ENCODE measurements around the gene CAMSAP2. TPM values are rescaled to one million over a fixed set of nuclear protein-coding genes. Genes with fewer than 3 reads are reported as not detected.
"Not testable (repeated sequence)": the region's sequence is repeated elsewhere in the genome, so short reads cannot be mapped to it uniquely, and the experiment has no call there.

CAMSAP2 gene
- total RNA-seq, 1 donor from 2014 or later: 36.3 TPM

GRCh38 chr1:200778766-200779165 is 40.1 kb downstream of the CAMSAP2 start:
- DNase-seq (ENCODE audit: extremely low read depth, low read depth, low spot score): no peak

- no peak for DNase-seq (ENCODE audit: extremely low read depth, low read depth, low spot score)
These were observed 40.6 kb downstream of the CAMSAP2 start for GRCh38 chr1:200779326-200779725.

DNA sequence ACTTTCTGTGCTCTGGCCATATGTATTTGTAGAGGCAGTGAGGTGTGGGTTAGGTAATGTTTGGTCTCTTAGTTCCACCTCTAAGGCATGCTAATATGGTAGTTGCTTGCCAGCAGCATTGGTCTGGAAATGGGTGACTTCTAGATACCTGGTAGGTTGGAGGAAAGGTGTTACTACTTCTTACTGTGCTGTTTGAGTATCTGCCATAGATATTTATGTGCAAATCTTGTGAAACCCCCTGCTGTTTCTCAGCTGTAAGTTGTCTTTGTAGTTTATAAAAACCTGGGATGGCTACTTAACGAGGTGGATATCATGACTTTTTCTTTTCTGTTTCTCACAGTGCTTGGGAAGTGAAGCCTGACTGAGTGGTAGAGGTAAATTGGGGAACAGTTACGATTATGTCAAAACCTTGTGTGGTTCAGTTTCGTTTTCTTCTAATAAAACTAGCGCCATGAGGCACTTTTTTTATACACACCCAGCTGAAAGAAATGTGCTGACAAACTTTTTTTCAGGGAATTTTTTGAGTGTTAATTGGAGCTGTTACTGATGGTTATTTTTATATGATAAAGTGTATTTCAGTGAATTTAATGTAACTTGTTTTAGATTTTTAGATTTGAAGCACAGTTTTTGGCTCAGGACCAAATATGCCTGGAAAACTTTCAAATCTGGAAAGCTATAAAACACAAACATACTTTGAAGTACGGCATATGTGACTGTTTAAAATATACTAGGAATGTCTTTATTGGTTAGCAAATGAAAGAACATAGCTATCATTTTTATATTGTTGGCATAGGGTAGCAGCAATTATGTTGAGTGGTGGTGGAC is 42.1 kb downstream of the CAMSAP2 start:
- no peak for DNase-seq (ENCODE audit: extremely low read depth, low read depth, low spot score)

DNA sequence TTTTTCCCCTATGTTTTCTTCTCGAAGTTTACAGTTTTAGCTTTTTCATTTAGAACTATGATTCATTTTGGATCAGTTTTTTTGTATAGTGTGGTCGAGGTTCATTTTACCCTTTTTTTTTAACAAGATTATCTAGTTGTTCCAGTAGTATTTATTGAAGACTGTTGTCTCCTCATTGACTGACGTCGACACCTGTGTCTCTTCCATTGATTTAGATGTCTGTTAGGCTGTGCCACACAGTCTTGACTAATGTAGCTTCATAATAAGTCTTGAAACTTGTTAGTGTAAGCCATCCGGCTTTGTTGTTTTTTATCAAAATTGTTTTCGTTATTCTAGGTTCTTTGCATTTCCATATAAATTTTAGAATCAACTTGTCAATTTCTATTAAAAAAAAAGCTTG is 45.2 kb downstream of the CAMSAP2 start:
- no peak for DNase-seq (ENCODE audit: extremely low read depth, low read depth, low spot score)

DNA sequence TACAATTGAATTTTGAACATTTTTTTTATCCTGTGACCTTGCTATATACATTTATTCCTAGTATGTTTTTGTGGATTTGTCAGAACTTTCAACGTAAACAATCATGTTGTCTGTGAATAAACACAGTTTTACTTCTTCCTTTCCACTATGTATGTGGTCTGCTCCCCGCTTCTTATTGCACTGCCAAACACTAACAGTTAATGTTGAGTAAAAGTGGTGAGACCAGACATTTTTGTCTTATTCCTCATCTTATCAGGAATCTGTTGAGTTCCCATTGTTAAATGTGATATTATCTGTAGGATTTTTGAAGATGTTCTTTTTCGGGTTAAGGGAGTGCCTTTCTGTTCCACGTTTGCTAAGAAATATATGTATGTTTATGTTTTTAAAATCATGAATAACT is 45.9 kb downstream of the CAMSAP2 start:
- DNase-seq (ENCODE audit: extremely low read depth, low read depth, low spot score): no peak

GRCh38 chr1:200786788-200787187 is 48.1 kb downstream of the CAMSAP2 start:
- no peak for DNase-seq (ENCODE audit: extremely low read depth, low read depth, low spot score)

GRCh38 chr1:200787896-200788387 is 49.2 kb downstream of the CAMSAP2 start:
- no peak for DNase-seq (ENCODE audit: extremely low read depth, low read depth, low spot score)

DNA sequence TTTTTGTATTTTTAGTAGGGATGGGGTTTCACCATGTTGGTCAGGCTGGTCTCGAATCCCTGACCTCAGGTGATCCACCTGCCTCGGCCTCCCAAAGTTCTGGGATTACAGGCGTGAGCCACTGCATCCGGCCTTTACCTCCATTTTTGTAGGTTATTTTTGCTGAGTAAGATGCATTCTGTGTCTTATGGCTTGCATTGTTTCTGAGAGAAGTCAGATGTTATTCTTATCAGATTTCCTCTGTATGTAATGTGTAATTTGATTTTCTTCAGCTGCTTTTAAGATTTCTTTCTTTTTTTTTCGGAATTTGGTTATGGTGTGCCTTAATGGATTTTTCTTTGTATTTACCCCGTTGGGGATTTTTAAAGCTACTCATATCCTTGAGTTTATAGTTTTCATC is 52.3 kb downstream of the CAMSAP2 start:
- DNase-seq (ENCODE audit: extremely low read depth, low read depth, low spot score): not testable (repeated sequence)

- no peak for DNase-seq (ENCODE audit: extremely low read depth, low read depth, low spot score)
These were observed 55.0 kb downstream of the CAMSAP2 start for GRCh38 chr1:200793677-200794076.

GRCh38 chr1:200794506-200795065 is 55.9 kb downstream of the CAMSAP2 start:
- DNase-seq (ENCODE audit: extremely low read depth, low read depth, low spot score): no peak

DNA sequence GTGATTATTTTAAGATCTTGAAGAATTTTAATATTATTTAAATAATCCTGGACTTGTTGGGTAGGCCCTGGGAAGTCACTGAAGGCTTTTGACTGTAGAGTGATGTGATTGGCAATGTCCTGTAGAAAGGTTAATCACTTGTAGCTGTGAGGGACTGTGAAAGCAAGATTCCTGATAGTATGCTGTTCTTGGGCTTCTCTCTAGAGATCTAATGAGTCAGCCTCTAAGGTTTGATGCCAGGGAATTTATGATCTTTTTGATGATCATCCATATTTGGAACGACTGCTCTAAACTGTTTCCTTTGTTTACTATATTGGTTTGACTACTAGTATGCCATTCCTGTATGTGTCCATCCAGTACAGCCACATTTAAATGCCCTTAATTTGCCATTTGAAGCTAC is 56.5 kb downstream of the CAMSAP2 start:
- DNase-seq (ENCODE audit: extremely low read depth, low read depth, low spot score): no peak

GRCh38 chr1:200802042-200802441 is 63.3 kb downstream of the CAMSAP2 start:
- DNase-seq (ENCODE audit: extremely low read depth, low read depth, low spot score): no peak

GRCh38 chr1:200802865-200803512 is 64.3 kb downstream of the CAMSAP2 start:
- DNase-seq (ENCODE audit: extremely low read depth, low read depth, low spot score): peak; percentile 63

- no peak for DNase-seq (ENCODE audit: extremely low read depth, low read depth, low spot score)
These were observed 67.0 kb downstream of the CAMSAP2 start for GRCh38 chr1:200805719-200806118.

DNA sequence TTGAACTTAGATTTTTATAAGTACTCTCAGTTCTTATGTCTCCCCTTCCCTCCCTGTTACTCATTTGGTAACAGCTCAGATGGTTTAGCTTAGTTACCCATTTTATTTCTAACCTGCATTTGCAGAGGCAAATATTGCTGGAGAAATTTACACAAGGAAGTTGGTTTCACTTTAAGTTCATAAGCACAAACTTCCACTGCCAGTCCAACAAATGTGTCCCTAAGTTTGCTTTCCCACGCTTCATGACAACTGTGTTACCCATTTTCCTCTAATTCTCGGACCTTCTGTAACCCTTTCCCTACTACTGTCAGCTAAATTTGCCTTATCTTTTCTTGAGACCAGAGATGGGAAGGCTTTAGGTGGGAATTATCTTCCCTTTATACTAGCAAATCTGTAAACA is 70.2 kb downstream of the CAMSAP2 start:
- DNase-seq (ENCODE audit: extremely low read depth, low read depth, low spot score): no peak

DNA sequence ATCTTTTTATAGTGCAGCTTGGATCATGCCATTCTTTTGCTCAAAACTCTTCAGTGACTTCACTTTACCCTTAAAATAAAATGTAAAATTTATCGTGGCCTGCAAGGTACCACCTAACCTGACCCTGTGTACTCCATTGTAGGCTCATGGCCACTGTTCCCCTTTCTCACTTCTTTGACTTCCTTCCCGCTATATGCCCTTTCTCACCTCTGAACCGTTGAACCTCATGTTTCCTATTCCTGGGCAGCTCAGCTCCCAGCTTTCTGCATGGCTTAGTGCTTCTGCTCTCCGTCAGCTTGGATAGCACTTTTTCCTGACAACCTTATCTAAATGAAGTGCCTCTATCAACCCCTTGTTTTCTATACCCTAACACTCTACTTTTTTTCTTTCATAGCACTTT is 73.0 kb downstream of the CAMSAP2 start:
- DNase-seq (ENCODE audit: extremely low read depth, low read depth, low spot score): no peak

DNA sequence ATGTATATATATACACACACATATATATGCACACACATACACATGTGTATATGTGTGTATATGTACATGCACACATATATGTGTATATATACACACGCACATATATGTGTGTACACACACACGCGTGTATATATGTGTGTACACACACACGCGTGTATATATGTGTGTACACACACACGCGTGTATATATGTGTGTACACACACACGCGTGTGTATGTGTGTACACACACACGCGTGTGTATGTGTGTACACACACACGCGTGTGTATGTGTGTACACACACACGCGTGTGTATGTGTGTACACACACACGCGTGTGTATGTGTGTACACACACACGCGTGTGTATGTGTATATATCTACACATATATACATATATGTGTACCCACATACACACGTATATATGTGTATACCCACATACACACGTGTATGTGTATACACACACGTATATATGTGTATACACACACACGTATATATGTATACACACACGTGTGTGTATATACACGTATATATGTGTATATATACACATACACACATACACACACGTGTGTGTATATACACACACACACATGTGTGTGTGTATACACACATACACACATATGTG is 78.0 kb downstream of the CAMSAP2 start:
- not testable (repeated sequence) for DNase-seq (ENCODE audit: extremely low read depth, low read depth, low spot score)

- no peak for DNase-seq (ENCODE audit: extremely low read depth, low read depth, low spot score)
These were observed 79.6 kb downstream of the CAMSAP2 start for GRCh38 chr1:200818248-200818647.

DNA sequence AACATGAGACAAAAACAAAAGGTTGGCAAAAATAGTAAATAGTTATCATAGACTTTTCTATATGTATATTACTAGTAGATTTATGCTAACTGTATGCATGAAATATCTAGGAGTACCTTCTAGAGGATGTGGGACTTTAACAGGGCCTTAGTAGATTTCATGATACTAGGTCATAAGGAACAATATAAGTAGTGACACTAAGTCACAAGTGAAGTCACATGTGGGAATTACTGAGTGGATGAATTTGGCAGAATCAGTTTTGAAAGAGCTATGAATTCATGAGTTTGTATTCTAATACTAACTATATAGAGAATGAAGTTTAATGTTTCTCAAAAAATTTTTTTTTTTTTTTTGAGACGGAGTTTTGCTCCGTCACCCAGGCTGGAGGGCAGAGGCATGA is 81.0 kb downstream of the CAMSAP2 start:
- no peak for DNase-seq (ENCODE audit: extremely low read depth, low read depth, low spot score)

DNA sequence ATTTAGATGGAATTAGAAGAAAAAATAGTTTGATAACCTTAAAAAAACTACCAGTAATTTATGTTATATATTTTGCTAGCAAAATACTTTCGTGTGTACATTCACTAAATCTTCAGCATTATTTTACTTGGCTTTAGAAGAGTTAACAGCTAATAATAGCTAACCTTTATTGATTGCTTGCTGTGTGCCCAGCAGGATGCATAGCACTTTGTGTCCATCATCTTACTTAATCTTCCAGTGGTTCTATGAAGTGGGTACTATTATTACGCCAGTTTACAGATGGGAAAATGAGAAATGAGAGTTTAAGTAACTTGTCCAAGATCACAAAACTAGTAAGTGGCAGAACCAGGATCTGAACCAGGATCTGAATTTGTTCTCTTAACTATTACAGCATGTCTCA is 92.4 kb downstream of the CAMSAP2 start:
- no peak for DNase-seq (ENCODE audit: extremely low read depth, low read depth, low spot score)

DNA sequence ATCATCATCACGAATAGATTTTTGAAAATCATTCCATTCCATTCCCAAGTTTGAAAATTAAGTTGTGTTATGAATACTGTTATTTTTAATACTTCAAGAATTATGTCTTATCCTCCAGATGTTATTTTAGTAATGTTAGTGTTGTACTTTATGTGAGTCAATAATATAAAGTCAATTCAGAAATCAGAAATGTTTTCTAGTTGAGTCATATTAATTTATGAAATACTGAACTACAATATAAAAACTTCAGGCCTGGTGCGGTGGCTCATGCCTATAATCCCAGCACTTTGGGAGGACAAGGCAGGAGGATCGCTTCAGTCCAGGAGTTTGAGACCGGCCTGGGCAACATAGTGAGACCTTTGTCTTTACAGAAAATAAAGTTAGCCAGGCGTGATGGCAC is 95.7 kb downstream of the CAMSAP2 start:
- no peak for DNase-seq (ENCODE audit: extremely low read depth, low read depth, low spot score)

All from glomerular endothelial cell (primary cell).